HG03571 (cell line): Measurements from ENCODE around the gene PPARA.

Source experiments
- ATAC-seq: cut with Tn5 transposase; IDR thresholded peaks from one replicate; pipeline ENCODE4 v1.9.1; 2021; ENCODE audit not compliant: unreplicated experiment

PPARA gene

DNA sequence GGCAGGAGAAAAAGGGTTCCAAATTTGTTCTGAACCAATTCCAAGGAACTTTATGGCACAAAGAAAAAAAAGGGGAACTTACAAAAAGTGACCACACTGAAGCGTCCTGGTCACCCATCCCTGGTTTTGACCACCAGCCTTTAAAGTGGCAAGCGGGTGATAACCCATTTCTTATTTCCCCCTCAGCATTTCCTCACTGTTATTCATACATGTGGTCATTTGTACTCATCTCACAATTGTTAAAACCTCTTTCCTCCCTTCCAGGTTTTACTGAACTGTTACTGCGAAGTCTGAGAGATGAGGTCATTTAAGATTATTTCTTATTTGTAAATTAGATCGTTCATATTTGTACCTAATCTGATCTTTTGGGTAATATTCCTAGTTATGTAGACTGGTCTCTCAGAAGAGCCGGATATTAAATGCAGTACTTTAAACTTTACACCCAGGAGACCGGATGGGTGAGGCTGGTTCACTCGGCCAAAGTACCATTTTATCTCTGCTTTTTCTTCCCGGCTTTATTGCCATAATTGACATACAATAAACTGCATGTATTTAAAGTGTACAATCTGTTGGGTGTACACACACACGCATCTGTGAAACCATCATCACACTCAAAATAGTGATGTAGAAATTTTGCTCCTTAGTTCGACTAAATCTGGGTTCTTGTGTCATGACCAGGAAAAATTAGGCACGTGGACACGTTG is 52.7 kb downstream of the PPARA start:
- ATAC-seq, result no peak

- no peak for ATAC-seq
These were observed 53.3 kb downstream of the PPARA start for GRCh38 chr22:46203601-46203980.

DNA sequence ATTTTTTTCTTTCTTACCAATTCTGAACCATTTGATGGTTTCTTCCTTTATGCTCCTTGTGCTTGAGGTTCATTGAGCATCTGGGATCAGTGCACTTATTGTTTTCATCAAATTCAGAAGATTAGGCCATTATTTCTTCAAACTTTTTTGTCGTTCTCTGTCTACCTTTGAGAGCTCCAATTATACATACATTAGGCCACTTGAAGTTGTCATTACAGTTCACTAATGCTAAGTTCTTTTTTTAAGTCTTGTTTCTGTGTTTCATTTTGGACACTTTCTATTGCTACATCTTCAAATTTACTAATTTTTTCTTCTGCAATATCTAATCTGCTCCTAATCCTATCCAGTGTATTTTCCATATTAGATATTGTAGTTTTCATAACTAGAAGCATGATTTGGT is 58.9 kb downstream of the PPARA start:
- no peak for ATAC-seq

GRCh38 chr22:46212195-46212594 is 61.9 kb downstream of the PPARA start:
- no peak for ATAC-seq

- no peak for ATAC-seq
These were observed 62.7 kb downstream of the PPARA start for GRCh38 chr22:46213052-46213451.

DNA sequence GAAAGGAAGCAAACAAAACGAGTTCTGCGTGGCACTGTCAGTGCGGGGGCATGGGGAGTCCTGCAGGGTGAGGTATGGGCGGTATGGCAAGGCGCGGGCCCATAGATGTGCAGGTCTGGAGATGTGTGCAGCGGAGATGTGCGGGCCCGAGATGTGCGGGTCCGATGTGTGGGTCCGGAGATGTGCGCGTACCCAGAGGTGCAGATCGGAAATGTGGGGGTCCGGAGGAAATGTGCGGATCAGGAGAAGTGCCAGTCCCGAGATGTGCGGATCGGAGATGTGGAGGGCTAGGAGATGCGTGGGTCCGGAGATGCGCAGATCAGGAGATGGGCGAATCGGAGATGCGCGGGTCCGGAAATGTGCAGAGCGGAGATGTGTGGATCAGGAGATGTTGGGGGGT is 63.8 kb downstream of the PPARA start:
- ATAC-seq, result no peak

DNA sequence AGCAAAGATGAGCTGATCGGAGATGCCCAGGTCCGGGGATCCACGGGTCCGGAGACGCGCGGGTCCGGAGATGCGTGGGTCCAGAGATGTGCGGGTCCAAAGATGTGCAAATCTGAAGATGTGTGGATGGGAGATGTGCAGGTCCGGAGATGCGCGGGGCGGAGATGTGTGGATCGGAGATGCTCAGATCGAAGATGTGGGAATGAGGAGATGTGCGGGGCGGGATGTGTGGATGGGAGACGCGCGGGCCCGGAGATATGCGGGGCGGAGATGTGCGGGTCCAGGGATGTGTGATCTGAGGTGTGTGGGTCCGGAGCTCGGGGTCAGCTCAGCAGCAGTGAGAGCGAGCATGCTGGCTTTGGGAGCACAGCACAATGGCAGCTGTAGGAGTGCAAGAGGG is 64.3 kb downstream of the PPARA start:
- ATAC-seq, result no peak

DNA sequence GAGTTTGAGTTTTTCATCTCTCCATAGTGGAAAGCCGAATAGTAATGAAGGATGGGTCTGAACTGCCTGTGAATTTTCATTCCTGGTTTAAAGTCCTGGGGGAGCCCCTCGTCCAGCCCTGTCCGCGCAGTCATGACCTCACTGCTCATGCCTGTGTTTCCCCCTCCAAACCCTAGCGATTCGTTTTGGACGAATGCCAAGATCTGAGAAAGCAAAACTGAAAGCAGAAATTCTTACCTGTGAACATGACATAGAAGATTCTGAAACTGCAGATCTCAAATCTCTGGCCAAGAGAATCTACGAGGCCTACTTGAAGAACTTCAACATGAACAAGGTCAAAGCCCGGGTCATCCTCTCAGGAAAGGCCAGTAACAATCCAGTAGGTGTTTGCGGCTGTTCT is 69.3 kb downstream of the PPARA start:
- ATAC-seq, result no peak

DNA sequence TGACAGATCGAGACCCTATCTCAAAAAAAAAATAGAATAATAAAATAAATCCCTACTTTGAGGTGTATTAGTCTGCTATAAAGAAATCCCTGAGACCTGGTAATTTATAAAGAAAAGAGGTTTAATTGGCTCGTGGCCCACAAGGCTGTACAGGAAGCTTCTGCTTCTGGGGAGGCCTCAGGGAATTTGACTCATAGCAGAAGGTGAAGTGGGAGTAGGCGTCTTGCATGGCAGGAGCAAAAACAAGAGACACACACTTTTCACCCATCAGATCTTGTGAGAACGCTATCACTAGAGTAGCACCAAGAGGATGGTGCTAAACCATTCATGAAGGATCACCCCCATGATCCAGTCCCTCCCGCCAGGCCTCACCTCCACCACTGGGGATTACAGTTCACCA is 70.6 kb downstream of the PPARA start:
- no peak for ATAC-seq

GRCh38 chr22:46224044-46224897 is 73.9 kb downstream of the PPARA start:
- no peak for ATAC-seq

GRCh38 chr22:46224898-46225290 is 74.6 kb downstream of the PPARA start:
- no peak for ATAC-seq

- no peak for ATAC-seq
These were observed 75.3 kb downstream of the PPARA start for GRCh38 chr22:46225631-46226030.

GRCh38 chr22:46226577-46226976 is 76.3 kb downstream of the PPARA start:
- ATAC-seq, result no peak

DNA sequence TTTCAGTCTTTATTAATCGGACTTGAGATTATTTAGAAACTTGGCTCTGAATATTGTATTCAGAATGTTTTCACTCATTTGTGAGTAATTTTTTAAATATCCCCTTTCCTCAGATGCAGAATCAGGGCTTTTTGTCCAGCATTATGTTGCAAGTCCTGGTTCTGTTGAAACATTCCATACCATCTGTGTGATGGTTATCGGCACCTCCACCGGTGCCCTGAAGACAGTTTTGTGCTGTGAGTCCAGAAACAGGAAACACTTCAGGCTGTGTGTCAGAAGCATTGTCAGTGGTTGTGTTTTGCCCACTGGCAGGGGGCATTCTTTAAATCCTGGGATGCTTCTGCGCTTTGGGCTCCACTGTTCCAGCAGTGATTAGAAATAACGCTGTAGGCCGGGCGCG is 79.4 kb downstream of the PPARA start:
- no peak for ATAC-seq

- no peak for ATAC-seq
These were observed 80.1 kb downstream of the PPARA start for GRCh38 chr22:46230262-46230901.

- ATAC-seq, result no peak
These were observed 82.9 kb downstream of the PPARA start for GRCh38 chr22:46233231-46233630.

- ATAC-seq, result no peak
These were observed 84.6 kb downstream of the PPARA start for GRCh38 chr22:46234969-46235368.

- ATAC-seq, result no peak
These were observed 87.3 kb downstream of the PPARA start for GRCh38 chr22:46237453-46238124.

- ATAC-seq, result no peak
These were observed 88.2 kb downstream of the PPARA start for GRCh38 chr22:46238541-46238940.

DNA sequence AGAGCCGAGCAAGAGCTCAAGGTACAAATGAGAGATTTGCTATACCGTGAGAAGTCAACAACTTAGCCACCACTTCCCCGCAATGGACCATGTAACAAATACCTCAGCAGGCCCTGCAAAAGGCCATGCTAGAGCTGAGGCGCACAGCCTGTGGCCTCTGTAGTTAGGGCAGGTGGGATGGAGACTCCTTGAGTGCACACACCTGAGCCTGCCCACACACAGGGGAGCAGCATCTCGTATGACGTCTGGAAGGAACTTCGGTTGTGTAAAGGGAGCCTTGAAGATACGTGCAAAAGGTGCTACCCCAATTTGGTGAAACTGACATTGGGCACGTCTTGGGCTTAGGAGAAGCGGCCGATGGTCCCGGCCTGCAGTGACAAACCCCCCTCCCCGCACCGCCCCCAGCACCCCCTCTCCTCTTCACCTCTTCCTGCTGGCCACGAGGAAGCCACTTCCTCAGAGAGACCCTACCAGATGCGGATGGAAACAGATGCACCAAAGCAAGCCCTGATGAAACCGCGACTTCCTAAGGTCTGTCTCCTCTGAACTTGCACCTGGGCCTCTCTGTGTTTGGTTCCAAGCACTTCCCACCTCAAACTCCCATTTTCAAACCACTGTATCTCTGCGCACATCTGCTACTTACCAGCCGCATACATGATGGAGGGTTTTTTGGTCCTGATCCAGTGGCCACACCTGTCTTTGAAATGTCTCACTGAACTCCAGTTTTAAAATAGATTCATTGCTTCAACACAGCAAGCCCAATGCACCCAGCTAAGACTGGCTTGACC is 89.1 kb downstream of the PPARA start:
- no peak for ATAC-seq

DNA sequence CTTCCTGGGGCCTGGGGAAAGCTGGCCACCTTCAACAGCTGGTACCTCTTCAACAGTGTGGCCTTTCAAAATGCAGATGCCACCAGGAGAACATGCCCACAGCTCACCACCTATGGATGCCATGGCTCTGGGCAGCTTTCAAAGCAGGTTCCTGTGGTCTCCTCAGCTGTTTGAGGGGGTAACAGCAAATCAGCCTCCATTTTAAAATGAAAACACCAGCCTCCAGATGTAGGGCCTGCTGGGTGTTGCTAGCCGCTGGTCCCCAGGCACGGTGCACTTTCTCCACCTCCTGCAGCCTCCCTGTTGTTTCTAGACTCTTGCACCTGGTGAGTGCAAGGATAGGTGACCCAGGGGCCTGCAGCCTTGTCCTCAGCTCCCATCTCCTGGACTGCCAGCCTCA is 89.7 kb downstream of the PPARA start:
- no peak for ATAC-seq
